H4 (cell line): ENCODE measurements around the gene HIRA. TPM values are rescaled to one million over a fixed set of nuclear protein-coding genes. Genes with fewer than 3 reads are reported as not detected.
"Not testable (repeated sequence)": the region's sequence is repeated elsewhere in the genome, so short reads cannot be mapped to it uniquely, and the experiment has no call there.

Source experiments
- DNase-seq: peaks from one replicate; pipeline ENCODE4 v3.0.0-alpha.2; 2015; ENCODE audit warnings: low spot score
- total RNA-seq: library from RNA; depleted of rRNA; stranded (reverse); fragments of >200 nt; shearing (Covaris generic); gene quantifications from 2 replicates; pipeline ENCODE4 v1.2.3, GENCODE V29; 2014

Gene HIRA
- total RNA-seq, 1 experiment from 2014 or later = 10.0 TPM

GRCh38 chr22:19329454-19329853 is 102.1 kb downstream of the HIRA start:
- no peak for DNase-seq

- no peak for DNase-seq
Observed at GRCh38 chr22:19325296-19325948, 106.1 kb downstream of the HIRA start.

- not testable (repeated sequence) for DNase-seq
Observed at GRCh38 chr22:19323420-19323819, 108.1 kb downstream of the HIRA start.

- no peak for DNase-seq
Observed at GRCh38 chr22:19321757-19322156, 109.8 kb downstream of the HIRA start.

GRCh38 chr22:19320136-19320535 is 111.4 kb downstream of the HIRA start:
- not testable (repeated sequence) for DNase-seq

- no peak for DNase-seq
Observed at GRCh38 chr22:19319281-19319680, 112.3 kb downstream of the HIRA start.

- no peak for DNase-seq
Observed at GRCh38 chr22:19317865-19318264, 113.7 kb downstream of the HIRA start.

GRCh38 chr22:19307872-19308271 is 123.7 kb downstream of the HIRA start:
- DNase-seq = no peak

GRCh38 chr22:19306535-19306934 is 125.0 kb downstream of the HIRA start:
- not testable (repeated sequence) for DNase-seq

GRCh38 chr22:19304547-19304946 is 127.0 kb downstream of the HIRA start:
- DNase-seq = no peak

GRCh38 chr22:19303785-19304184 is 127.7 kb downstream of the HIRA start:
- DNase-seq = no peak

GRCh38 chr22:19295733-19296132 is 135.8 kb downstream of the HIRA start:
- DNase-seq = no peak

GRCh38 chr22:19292458-19293230 is 138.9 kb downstream of the HIRA start:
- no peak for DNase-seq

GRCh38 chr22:19291580-19292457 is 139.7 kb downstream of the HIRA start, which contains the start of gene CLTCL1:
CLTCL1 (minus strand) TSS chr22:19291719; CDS start chr22:19291641, 78 bp downstream.
- peak; percentile 30 for DNase-seq

- no peak for DNase-seq
Observed at GRCh38 chr22:19291218-19291579, 140.3 kb downstream of the HIRA start.

- DNase-seq = no peak
Observed at GRCh38 chr22:19290400-19291217, 140.9 kb downstream of the HIRA start.

- peak; percentile 61 for DNase-seq
Observed at GRCh38 chr22:19289475-19290161, 141.9 kb downstream of the HIRA start.

GRCh38 chr22:19287889-19288288 is 143.6 kb downstream of the HIRA start:
- DNase-seq = peak; percentile 50

- DNase-seq = no peak
Observed at GRCh38 chr22:19287076-19287707, 144.3 kb downstream of the HIRA start.

GRCh38 chr22:19285831-19286230 is 145.7 kb downstream of the HIRA start:
- no peak for DNase-seq
